NCI-H1417 treated with DMSO at 0.1 percent for 48 hours (cell line): ENCODE data around the gene DLG2.
A peak's percentile ranks its signal among the peaks of the same experiment; 100 is the strongest.
"Not testable (repeated sequence)": the region's sequence is repeated elsewhere in the genome, so short reads cannot be mapped to it uniquely, and the experiment has no call there.

ENCODE experiments used
- DNase-seq: peaks from one replicate; lab custom pipeline; 2025; lab: John Stamatoyannopoulos, UW

The DLG2 gene

DNA sequence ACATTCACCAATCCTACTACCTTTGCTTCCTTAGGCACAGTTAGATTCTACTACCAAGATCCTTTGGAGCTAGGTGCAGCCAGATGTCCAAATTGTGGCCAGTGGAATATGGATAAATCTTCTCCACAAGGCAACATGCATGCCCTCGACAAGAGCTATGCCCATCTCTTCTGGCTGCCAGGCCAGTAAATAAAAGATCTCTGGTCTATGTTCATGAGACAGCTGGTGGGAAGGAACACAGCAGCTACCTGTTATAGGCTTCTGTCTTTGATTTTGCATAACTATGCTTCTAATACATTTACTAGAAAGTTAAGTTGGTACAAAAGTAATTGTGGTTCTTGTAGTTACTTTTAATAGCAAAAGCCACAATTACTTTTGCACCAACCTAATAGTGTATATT is 182.7 kb downstream of the DLG2 start:
- no peak for DNase-seq

DNA sequence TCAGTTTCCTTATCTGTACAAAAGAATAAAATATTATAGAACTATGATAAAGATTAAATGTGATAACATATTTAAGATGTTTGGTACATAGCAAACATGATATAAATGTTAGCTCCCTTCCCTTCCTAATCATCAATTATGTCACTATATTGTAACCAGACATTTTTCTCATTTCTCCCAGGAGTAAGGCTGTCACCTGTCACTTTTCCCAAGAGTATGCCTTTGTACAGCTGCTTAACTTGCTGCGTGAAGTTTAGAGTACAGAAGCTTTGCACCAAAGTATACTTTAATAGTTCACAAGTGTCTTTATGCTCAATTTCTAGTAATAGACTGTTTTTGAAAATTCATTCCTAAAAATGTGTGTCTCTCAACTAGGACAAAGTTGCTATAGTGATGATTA is 186.9 kb downstream of the DLG2 start:
- no peak for DNase-seq

DNA sequence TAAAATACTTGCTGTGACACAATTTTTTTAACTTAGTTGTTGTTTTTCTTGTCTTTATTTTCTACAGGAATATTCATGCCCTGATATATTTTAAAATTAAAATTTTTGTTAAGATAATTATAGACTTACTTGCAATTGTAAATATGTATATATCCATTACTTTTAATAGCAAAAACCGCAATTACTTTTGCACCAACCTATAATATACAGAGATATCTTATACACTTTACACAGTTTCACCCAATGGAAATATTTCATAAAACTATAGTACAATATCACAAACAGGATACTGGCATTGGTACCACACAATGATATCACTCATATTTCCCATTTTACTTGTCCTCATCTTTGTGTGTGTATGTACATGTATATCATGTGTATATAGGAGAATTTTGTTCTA is 188.8 kb downstream of the DLG2 start:
- DNase-seq: no peak

DNA sequence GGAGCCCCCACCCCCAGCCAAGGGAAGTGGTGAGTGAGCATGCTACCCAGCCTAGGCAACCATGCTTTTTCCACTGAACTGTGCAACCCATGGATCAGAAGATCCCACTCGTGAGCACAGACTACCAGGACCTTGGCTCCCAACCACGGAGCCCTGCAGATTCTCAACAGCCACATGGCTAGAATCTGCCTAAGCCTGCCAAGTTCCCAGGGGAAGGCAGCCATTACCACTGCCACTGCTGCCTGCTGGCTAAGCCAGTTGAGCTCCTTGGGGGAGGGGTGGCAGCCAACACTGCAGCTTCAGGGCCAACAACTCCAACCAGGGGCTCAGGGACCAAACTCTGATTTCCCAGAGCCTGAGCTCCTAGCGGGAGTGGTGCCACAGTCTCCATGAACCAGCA is 195.8 kb downstream of the DLG2 start:
- DNase-seq: no peak

DNA sequence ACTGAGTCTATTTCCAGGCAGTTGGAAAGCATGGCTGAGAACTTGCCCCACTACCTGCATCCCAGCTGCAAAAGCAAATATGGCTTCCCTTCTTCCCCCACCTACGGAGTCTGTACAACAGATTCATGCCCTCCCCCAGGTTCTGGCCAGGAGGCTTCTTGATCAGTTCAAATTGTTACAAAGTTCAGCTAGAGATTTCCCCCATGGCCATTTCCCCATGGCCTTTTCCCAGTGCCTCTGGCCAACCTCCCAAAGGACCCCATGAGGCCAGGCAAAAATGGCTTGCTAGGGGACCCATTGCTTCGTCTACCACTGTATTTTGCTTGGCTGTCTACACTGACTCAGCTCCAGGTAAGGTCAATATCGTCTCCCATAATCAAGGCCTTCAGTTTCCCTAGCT is 203.3 kb downstream of the DLG2 start:
- no peak for DNase-seq

DNA sequence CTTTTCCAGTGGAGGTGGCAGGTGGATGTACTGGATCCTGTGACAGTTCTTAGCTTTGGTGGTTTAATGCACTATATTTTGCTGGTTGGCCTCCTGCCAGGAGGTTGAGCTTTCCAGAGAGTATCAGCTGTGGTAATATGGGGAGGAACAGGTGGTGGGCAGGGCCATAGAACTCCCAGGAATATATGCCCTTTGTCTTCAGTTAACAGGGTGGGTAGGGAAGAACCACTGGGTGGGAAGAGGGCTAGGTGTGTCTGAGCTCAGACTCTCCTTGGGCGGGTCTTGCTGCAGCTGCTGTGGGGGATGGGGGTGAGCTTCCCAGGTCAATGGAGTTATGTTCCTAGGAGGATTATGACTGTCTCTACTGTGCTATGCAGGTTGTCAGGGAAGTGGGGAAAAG is 203.8 kb downstream of the DLG2 start:
- DNase-seq: no peak

DNA sequence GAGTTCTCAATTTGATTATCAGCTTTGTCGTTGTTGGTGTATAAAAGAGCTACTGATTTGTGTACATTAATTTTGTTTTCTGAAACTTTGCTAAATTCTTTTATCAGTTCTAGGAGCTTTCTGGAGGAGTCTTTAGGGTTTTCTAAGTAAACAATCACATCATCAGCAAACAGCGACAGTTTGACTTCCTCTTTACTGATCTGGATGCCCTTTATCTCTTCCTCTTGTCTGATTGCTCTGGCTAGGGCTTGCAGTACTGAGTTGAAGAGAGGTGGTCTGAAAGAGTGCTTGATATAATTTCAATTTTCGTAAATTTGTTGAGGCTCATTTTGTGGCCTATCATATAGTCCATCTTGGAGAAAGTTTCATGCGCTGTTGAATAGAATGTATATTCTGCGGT is 213.0 kb downstream of the DLG2 start:
- DNase-seq: no peak

DNA sequence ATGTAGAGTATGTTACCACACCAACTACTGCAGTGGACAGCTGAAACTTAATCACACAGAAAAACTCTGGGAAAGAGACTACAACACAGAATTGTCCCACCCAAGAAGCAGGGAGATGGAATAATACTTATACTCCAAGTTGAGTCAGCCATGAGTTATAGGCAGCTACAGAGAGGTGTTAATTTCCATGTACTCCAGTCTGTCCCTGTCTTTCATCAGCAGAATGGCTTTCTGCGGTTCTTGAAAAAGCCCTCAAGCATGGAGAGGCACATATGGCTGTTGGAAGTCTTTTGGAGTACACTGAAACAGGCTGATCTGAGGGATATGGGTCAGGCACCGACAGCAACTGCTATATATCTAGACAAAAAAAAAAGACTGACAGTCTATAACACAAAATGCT is 219.5 kb downstream of the DLG2 start:
- DNase-seq: no peak

DNA sequence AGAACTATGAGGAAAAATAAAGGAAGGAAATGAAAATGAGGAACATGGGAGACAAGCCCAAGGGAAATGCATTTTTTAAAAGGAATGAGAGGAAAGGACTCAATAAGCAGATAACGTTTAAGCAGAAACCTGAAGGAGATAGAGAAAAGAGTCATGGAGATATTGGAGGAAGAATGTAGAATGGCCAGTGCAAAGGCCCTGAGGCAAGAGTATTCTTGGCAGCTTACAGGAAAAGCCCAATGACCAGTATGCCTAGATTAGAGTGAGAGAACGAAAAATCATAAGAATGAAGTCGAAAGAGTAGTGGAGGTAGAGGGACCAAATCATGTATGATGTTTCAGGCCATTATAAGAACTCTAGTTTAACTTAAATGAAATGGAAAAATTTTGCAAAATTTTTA is 220.3 kb downstream of the DLG2 start:
- DNase-seq: no peak

DNA sequence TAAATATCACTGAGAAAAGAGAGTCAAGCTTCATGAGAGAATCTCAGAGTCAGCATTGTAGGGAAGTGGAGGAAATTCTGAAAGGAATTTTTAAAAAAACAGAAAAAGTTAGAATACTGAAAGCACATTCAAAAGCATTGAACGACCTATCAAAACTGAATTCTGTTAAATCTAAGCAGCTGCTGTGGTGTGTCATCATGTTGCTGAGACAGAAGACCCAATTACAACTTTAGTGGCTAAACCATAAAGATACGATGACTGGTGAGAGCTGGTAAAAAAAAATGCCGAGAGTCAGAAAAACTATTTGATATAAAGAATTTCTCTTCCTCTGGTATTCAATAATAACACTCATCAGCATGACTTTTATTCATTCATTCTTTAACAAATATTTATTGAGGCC is 220.8 kb downstream of the DLG2 start:
- DNase-seq: no peak

DNA sequence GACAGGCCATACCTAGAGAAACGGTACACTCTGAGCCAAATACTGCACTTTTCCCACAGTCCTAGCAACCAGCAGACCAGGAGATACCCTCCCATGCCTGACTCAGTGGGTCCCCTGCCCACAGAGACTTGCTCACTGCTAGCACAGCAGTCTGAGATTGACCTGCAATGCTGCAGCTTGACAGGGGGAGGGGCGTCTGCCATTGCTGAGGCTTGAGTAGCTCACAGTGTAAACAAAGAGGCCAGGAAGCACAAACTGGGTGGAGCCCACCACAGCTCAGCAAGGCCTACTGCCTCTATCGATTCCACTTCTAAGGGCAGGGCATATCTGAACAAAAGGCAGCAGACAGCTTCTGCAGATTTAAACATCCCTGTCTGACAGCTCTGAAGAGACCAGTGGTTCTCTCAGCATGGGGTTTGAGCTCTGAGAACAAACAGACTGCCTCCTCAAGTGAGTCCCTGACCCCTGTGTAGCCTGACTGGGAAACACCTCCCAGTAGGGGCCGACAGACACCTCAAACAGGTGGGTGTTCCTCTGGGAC is 231.6 kb downstream of the DLG2 start:
- not testable (repeated sequence) for DNase-seq

DNA sequence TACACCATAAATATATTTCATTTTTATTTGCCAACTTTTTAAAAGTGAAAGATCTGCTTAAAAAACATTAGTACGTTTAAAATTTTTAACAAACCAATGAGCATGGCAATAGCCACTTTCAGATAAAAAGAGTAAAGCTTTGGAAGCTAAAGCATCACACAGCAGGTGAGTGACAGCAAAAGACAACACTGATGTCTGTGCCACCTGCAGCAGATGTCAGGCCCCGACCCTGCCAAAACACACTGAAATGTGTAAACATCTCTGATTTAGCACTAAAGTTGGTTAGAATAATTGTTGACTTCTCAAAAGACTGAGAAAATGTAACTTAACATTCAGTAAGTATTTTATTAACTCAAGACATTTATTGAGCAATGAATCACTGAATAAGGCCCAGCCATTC is 232.9 kb downstream of the DLG2 start:
- DNase-seq: no peak

DNA sequence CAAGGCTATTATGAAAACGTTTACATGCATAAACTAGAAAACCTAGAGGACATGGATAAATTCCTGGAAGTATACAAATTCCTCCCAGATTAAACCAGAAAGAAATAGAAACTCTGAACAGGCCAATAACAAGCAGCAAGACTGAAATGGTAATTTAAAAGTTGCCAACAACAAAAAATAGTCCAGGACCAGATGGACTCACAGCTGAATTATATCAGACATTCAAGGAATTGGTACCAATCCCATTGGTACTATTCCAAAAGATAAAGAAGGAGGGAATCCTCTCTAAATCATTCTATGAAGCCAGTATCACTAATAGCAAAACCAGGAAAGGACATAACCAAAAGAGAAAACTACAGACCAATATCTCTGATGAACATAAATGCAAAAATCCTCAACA is 236.0 kb downstream of the DLG2 start:
- DNase-seq: no peak

DNA sequence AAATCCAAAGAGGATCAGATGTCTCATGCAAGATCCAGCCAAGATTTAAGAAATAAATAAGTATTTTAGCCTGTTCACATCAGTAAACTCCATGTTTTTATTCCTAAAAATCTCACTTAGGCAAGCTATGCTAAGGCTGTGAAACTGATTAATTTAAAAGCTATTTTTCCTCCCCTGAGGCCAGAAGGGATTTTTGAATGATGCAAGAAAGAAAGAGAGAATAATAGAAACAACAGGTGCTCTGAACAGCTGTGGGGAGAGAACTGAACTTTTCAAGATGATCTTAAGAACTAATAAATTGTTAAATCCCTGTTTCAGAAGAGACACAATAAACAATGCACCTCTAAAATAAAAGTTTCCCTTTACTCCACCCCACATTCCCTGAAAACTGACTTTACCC is 241.6 kb downstream of the DLG2 start:
- no peak for DNase-seq

DNA sequence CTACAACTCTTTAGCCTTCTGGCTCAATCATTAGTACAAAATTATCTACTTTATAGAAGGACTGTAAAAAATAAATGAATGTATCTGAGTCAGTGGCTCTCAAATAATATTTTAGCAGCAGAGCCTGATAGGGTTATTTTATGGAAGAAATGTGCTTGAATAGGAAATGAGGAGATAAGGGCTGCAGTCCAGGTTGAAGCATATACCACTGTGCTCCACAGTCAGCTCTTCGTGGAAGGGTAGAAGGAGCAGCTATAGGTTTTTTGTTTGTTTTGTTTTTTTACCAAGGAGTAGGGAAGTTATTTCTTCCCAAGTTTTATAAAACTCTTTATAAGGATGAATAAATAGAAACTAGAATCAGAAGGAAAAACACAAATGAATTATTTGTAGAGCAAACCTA is 242.0 kb downstream of the DLG2 start:
- no peak for DNase-seq

DNA sequence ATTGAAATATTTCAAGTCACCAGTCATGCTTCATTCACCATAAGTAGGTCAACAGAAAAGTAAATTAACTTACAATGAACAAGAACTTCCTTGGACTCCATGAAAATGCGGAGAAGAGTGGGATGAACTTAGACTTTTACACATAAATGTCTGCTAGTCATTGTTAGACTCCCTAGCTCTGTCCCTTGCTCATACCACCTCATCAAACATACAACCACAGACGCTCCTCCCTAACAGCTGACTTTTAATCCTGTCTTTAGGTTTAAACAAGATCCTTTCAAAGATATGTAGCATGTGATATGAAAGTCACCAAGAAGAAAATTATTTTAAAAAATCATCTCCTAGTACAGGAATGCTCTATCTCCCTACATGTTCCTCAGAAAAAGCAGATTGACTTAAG is 248.1 kb downstream of the DLG2 start:
- no peak for DNase-seq

DNA sequence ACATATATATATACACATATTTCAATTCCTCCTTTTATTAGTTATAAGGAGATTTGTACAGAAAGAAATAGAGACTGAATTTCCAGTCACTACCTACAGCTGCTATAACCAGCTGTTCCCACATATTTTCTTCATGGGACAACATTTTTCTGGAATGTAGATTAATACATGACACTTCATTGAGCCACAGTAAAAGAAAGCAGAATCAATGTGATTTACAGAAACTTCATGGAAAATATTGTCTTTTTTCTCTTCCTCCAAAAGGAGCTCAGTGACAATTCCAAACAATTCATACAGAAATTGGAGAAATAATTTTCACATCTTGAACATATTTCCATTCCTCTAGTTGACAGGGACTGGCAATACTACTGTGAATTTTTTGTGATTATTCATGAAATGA is 249.2 kb downstream of the DLG2 start:
- no peak for DNase-seq

DNA sequence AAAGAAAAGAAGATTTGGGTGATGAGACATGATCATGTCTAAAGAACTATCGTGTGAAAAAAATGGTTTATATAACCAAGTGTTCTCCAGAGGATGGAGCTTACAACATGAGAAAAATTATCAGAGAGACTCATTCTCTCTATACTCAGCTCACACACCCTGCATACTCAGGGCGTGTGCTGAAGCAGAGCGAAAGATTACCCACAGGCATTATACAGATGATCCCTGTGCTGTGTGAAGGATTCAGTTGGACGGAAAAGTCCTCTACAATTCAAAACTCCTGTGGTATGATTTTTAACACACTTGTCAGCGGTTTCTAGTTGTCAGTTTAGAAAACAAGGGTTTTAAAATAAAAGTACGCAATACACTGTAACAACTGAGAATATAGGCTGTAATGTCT is 267.3 kb downstream of the DLG2 start:
- peak; percentile 56 for DNase-seq

DNA sequence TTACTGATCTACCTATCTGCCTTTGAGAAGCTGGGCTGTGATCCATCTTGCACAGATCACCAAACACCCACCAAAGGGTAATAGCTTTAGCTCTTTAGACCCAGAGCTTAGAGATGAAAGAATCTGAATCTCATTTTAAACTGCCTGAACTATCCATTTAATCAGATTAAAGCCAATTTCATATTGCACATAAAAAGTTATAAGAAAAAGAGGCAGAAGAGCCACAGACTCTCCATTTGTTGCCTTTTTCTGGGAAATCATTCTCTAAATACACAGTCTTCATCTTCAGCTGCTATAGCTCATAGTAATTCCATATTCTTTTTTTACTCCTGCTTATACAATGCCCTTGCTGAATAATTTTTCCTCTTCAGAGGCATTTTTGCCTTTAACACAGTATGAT is 271.2 kb downstream of the DLG2 start:
- no peak for DNase-seq

DNA sequence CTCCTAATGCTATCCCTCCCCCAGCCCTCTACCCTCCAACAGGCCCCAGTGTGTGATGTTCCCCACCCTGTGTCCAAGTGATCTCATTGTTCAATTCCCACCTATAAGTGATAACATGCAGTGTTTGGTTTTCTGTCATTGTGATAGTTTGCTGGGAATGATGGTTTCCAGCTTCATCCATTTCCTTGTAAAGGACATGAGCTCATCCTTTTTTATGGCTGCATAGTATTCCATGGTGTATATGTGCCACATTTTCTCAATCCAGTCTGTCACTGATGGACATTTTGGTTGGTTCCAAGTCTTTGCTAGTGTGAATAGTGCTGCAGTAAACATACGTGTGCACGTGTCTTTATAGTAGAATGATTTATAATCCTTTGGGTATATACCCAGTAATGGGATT is 277.6 kb downstream of the DLG2 start:
- not testable (repeated sequence) for DNase-seq

DNA sequence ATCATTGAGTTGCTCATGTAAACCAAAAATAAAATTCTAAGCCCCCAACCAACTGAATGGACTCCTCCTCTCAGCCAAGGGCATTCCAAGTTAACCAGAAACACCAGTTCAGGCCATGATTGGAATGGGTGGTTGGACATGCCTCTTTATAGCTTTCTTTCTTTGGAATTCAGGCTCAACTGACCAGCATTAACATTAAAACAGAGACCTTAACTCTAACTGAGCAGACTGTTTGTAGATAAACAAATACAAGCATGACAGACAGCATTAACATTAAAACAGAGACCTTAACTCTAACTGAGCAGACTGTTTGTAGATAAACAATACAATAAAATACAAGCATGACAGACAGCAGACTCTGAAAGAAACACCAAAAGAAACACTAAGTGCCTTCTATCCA is 278.2 kb downstream of the DLG2 start:
- no peak for DNase-seq

DNA sequence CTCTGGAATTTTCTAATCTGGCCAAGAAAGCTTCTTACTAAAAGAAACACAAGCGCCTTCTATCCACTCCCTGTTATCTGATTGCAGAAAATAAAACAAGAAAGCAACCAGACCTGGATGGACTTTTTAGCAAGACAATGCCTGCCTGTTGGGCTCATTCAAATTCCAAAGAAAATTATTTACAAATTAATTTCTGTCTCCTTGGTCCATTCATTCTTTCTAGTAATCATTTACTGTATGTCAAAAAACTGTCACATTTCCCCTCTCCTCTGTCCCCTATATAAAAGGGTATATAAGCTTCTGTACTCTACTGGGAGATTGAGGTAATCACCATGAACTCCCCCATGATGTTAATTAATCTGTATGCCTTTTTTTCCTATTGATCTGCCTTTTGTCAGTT is 279.9 kb downstream of the DLG2 start:
- DNase-seq: no peak

DNA sequence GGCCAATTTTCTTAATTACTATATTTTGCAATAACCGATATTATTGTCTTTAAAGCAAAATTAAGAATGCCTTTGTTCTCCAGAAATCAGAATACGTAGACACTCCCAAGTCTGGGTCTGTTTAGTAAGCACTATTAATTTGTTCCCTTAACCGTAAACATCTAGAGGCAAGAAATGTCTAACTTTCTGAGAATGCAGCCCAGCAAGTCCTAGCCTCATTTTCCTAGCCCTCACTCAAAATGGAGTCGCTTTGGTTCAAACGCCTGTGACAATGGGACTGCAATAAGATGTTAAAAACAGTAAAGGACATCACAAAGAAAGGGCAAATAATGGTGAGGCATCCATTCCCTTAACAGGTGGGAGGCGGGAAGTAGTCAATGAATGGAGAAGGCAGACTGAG is 280.7 kb downstream of the DLG2 start:
- no peak for DNase-seq

DNA sequence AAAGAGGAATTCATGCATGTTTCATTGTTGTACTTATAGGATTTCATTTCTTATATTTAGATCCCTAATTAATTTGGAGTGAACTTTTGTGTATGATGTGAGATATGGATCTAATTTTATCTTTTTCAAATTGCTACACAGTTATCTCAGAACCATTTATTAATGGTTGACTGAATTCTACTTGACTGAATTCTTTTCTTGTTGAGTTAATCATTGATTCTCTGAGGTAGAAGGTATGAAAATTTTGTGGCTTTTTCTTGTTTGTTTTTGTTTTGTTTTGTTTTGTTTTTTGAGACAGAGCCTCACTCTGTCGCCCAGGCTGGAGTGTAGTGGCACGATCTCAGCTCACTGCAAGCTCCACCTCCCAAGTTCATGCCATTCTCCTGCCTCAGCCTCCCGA is 286.3 kb downstream of the DLG2 start:
- not testable (repeated sequence) for DNase-seq

DNA sequence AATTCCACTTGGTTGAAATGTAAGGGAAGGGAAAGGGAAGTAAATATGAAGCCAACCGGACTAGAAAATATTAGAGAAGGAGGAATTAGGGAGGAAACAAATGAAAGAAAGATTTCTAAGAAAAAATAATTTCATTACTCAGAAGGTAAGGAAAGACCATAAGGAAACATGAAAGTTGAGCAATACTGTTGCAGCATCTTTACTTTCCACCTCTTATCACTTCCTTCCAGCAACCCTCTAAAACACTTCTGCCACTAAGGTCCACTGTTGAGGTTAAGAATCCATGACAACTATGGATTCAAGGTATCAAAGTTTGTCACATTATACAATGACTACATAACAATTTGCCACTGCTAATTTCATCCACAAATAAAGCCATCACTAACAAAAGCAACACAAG is 308.6 kb downstream of the DLG2 start:
- no peak for DNase-seq
